GM12878 (cell line): ENCODE measurements around the gene MORF4L2. TPM values are rescaled to one million over a fixed set of nuclear protein-coding genes. Genes with fewer than 3 reads are reported as not detected.

Experiments used
- CREB1 ChIP-seq: IDR thresholded peaks from 2 replicates; pipeline ENCODE4 v1.6.1; 2012; ENCODE audit warnings: low read depth, mild to moderate bottlenecking, inconsistent platforms
- HDAC2 ChIP-seq: fragments of 200-600 bp; sonication (generic); IDR thresholded peaks from 2 replicates; pipeline ENCODE4 v1.6.1; 2017
- KAT2A ChIP-seq: conservative IDR thresholded peaks from 2 replicates; pipeline ENCODE4 v1.6.1; 2011; ENCODE audit warnings: low read depth, low read length; ENCODE audit not compliant: control insufficient read depth
- MEF2A ChIP-seq: IDR thresholded peaks from 2 replicates; pipeline ENCODE4 v1.6.1; 2011; ENCODE audit warnings: low read depth, mild to moderate bottlenecking, low read length, moderate library complexity; ENCODE audit not compliant: insufficient read depth
- MTA3 ChIP-seq: IDR thresholded peaks from 2 replicates; pipeline ENCODE4 v1.6.1; 2012; ENCODE audit warnings: low read length, inconsistent platforms, borderline replicate concordance
- MXI1 ChIP-seq: fragments of 150-350 bp; IDR thresholded peaks from 2 replicates; pipeline ENCODE4 v1.6.1; 2011; ENCODE audit warnings: low read depth, mild to moderate bottlenecking, inconsistent platforms, low read length, improper control_type of control experiment
- MYC ChIP-seq: IDR thresholded peaks from 2 replicates; pipeline ENCODE4 v1.6.1; 2011; ENCODE audit warnings: mild to moderate bottlenecking, low read length, moderate library complexity, inconsistent platforms; ENCODE audit not compliant: insufficient read depth, insufficient replicate concordance, insufficient read length, severe bottlenecking
- NFYA ChIP-seq: IDR thresholded peaks from 2 replicates; pipeline ENCODE4 v1.6.1; 2011; ENCODE audit warnings: low read depth, mild to moderate bottlenecking, low read length, improper control_type of control experiment, borderline replicate concordance
- SMAD1 ChIP-seq: fragments of 450-650 bp; IDR thresholded peaks from 2 replicates; pipeline ENCODE4 v1.6.1; 2018; ENCODE audit warnings: mild to moderate bottlenecking, low read depth; ENCODE audit not compliant: partially characterized antibody
- SUZ12 ChIP-seq: fragments of 200-600 bp; sonication (generic); IDR thresholded peaks from one replicate; pipeline ENCODE4 v1.6.1; 2018; ENCODE audit warnings: antibody characterized with exemption, mild to moderate bottlenecking; ENCODE audit not compliant: unreplicated experiment
- TAF1 ChIP-seq: IDR thresholded peaks from 2 replicates; pipeline ENCODE4 v1.6.1; 2011; ENCODE audit warnings: mild to moderate bottlenecking, low read depth, low read length, borderline replicate concordance
- TARDBP ChIP-seq: IDR thresholded peaks from 2 replicates; pipeline ENCODE4 v1.6.1; 2016; ENCODE audit warnings: borderline replicate concordance
- ZBED1 ChIP-seq: IDR thresholded peaks from 2 replicates; pipeline ENCODE4 v1.6.1; 2016; ENCODE audit warnings: borderline replicate concordance
- ZNF622 ChIP-seq: fragments of 450-650 bp; IDR thresholded peaks from 2 replicates; pipeline ENCODE4 v1.6.1; 2017; ENCODE audit warnings: mild to moderate bottlenecking, inconsistent platforms
- polyA plus RNA-seq, 11 experiments: library from polyadenylated mRNA; depleted of rRNA in 4 of 11; unstranded in 6 of 11; stranded (reverse) in 5 of 11; fragments of >200 nt; fragmentation: Nextera tagmentation in 4 of 11; fragmentation: Illumina TruSeq in 1 of 11; extraction: Ambion mirVana in 4 of 11; extraction: Trizol in 1 of 11; gene quantifications; 1 replicate in 1 of 11; 2 replicates in 10 of 11; pipeline versions ENCODE4 v1.2.1 to v1.2.3, GENCODE V29; 2011 to 2016; ENCODE audit warnings: inconsistent platforms in 2 of 11, missing spikeins in 2 of 11, low read depth in 1 of 11
- total RNA-seq, 4 experiments: library from RNA; depleted of rRNA in 3 of 4; stranded (reverse); fragments of >200 nt in 3 of 4; fragmentation: Illumina TruSeq in 1 of 4; extraction: Trizol in 1 of 4; gene quantifications; 2 replicates each; pipeline versions ENCODE4 v1.2.1 to v1.2.3, GENCODE V29; 2013 to 2021
- TF ChIP-seq, protein P1 (sequence below): IDR thresholded peaks from 2 replicates; pipeline ENCODE4 v1.6.1; 2012; ENCODE audit warnings: low read depth, low read length, improper control_type of control experiment
- TF ChIP-seq, protein P2 (sequence below): IDR thresholded peaks from 2 replicates; pipeline ENCODE4 v1.6.1; 2011; ENCODE audit warnings: low read depth, low read length, improper control_type of control experiment, borderline replicate concordance
- TF ChIP-seq, protein P3 (sequence below): fragments of 450-650 bp; IDR thresholded peaks from 2 replicates; pipeline ENCODE4 v1.6.1; 2017; ENCODE audit warnings: borderline replicate concordance
- TF ChIP-seq, protein P4 (sequence below): IDR thresholded peaks from 2 replicates; pipeline ENCODE4 v1.6.1; 2012; ENCODE audit warnings: improper control_type of control experiment, low read depth, low read length; ENCODE audit not compliant: insufficient replicate concordance
- TF ChIP-seq, protein P5 (sequence below): IDR thresholded peaks from 2 replicates; pipeline ENCODE4 v1.6.1; 2011; ENCODE audit warnings: borderline replicate concordance, low read depth, mild to moderate bottlenecking, moderate library complexity, mixed read lengths, low read length; ENCODE audit not compliant: insufficient read depth; ENCODE audit errors: extremely low read length

MORF4L2 gene
- total and polyA plus RNA-seq, 10 of the 15 experiments (the other 5 are each of a cell fraction or from before 2014, with no cell fraction given) = 118 to 311 (median 199) TPM

DNA sequence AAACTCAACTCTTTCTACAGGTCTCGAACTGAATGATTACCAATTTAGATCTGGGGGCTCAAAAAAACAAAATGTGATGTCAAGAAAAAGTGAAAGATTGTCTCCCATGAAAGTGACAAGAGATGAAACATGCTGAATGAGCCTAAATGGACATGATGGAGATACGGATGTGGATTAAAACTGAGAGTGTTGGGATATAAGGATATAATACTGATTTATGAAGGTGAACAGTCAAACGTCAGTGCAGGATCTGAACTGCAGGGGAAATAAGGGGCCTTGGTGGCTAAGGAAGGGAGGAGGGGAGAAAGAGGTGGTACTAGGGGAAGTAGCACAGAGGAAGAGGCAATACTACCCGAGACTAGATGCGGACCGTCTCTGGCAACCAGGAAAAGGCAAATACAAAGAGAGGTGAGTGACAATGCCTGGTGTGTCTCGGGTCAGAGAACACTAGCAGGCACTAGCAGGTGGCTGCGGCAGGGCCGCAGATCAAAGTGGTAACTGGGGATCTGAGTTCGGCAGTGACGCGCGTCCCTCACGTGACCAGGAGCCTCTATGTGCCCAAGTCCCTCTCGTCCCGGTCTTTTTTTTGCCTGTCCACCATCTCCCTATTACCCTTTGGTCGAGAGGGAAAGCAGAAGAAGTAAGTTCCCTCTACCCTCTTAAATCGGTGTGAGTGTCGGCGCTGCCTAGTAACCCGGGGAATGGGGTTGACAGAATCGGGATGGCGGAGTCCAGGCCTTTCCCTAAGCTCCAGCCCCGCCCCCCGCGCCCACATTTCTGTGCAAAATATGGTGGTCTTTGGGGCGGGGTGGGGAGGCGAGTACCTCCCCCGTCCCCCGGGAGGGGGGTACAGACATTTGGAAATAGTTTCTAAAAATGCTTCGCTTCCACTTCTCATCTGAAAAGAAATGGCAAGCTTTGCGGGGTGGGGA is 57.8 kb downstream of the MORF4L2 start, which contains the start of gene TCEAL1 (continued):
- TF ChIP-seq, protein P1, sequence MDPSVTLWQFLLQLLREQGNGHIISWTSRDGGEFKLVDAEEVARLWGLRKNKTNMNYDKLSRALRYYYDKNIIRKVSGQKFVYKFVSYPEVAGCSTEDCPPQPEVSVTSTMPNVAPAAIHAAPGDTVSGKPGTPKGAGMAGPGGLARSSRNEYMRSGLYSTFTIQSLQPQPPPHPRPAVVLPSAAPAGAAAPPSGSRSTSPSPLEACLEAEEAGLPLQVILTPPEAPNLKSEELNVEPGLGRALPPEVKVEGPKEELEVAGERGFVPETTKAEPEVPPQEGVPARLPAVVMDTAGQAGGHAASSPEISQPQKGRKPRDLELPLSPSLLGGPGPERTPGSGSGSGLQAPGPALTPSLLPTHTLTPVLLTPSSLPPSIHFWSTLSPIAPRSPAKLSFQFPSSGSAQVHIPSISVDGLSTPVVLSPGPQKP = no peak
- no peak for TF ChIP-seq HDAC2
- no peak for TF ChIP-seq ZBED1
- 0 out of 2 replicates have a peak, but pooled peaks have one; percentile 27 for TF ChIP-seq MXI1
- TF ChIP-seq, protein P2, sequence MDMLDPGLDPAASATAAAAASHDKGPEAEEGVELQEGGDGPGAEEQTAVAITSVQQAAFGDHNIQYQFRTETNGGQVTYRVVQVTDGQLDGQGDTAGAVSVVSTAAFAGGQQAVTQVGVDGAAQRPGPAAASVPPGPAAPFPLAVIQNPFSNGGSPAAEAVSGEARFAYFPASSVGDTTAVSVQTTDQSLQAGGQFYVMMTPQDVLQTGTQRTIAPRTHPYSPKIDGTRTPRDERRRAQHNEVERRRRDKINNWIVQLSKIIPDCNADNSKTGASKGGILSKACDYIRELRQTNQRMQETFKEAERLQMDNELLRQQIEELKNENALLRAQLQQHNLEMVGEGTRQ = peak; percentile 83
- TF ChIP-seq TARDBP = no peak
- no peak for TF ChIP-seq MEF2A
- no peak for TF ChIP-seq MYC
- no peak for TF ChIP-seq TAF1
- TF ChIP-seq ZNF622 = no peak
- TF ChIP-seq NFYA = no peak
- TF ChIP-seq, protein P3, sequence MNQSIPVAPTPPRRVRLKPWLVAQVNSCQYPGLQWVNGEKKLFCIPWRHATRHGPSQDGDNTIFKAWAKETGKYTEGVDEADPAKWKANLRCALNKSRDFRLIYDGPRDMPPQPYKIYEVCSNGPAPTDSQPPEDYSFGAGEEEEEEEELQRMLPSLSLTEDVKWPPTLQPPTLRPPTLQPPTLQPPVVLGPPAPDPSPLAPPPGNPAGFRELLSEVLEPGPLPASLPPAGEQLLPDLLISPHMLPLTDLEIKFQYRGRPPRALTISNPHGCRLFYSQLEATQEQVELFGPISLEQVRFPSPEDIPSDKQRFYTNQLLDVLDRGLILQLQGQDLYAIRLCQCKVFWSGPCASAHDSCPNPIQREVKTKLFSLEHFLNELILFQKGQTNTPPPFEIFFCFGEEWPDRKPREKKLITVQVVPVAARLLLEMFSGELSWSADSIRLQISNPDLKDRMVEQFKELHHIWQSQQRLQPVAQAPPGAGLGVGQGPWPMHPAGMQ = no peak
- TF ChIP-seq, protein P4, sequence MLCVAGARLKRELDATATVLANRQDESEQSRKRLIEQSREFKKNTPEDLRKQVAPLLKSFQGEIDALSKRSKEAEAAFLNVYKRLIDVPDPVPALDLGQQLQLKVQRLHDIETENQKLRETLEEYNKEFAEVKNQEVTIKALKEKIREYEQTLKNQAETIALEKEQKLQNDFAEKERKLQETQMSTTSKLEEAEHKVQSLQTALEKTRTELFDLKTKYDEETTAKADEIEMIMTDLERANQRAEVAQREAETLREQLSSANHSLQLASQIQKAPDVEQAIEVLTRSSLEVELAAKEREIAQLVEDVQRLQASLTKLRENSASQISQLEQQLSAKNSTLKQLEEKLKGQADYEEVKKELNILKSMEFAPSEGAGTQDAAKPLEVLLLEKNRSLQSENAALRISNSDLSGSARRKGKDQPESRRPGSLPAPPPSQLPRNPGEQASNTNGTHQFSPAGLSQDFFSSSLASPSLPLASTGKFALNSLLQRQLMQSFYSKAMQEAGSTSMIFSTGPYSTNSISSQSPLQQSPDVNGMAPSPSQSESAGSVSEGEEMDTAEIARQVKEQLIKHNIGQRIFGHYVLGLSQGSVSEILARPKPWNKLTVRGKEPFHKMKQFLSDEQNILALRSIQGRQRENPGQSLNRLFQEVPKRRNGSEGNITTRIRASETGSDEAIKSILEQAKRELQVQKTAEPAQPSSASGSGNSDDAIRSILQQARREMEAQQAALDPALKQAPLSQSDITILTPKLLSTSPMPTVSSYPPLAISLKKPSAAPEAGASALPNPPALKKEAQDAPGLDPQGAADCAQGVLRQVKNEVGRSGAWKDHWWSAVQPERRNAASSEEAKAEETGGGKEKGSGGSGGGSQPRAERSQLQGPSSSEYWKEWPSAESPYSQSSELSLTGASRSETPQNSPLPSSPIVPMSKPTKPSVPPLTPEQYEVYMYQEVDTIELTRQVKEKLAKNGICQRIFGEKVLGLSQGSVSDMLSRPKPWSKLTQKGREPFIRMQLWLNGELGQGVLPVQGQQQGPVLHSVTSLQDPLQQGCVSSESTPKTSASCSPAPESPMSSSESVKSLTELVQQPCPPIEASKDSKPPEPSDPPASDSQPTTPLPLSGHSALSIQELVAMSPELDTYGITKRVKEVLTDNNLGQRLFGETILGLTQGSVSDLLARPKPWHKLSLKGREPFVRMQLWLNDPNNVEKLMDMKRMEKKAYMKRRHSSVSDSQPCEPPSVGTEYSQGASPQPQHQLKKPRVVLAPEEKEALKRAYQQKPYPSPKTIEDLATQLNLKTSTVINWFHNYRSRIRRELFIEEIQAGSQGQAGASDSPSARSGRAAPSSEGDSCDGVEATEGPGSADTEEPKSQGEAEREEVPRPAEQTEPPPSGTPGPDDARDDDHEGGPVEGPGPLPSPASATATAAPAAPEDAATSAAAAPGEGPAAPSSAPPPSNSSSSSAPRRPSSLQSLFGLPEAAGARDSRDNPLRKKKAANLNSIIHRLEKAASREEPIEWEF = no peak
- peak; percentile 40; the same call in 1 of the 2 replicates for TF ChIP-seq CREB1
- no peak for TF ChIP-seq SMAD1
- TF ChIP-seq MTA3 = no peak; the same call in 1 of the 2 replicates
- TF ChIP-seq KAT2A = no peak
- TF ChIP-seq SUZ12 = no peak
- TF ChIP-seq, protein P5, sequence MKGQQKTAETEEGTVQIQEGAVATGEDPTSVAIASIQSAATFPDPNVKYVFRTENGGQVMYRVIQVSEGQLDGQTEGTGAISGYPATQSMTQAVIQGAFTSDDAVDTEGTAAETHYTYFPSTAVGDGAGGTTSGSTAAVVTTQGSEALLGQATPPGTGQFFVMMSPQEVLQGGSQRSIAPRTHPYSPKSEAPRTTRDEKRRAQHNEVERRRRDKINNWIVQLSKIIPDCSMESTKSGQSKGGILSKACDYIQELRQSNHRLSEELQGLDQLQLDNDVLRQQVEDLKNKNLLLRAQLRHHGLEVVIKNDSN = peak; percentile 92
